HFF-Myc (cell line): ENCODE data around the gene RRP8.

Experiments
- DNase-seq: peaks from one replicate; pipeline ENCODE4 v3.0.0-alpha.2; 2011; ENCODE audit warnings: low read depth; ENCODE audit errors: extremely low read depth
- H3K4me3 ChIP-seq: replicated peaks from 2 replicates; pipeline ENCODE4 v1.5.1; 2011; ENCODE audit warnings: low read depth, mild to moderate bottlenecking, control low read depth, low read length
- TF ChIP-seq, protein P1 (sequence below): IDR thresholded peaks from 2 replicates; pipeline ENCODE4 v1.5.1; 2012; ENCODE audit warnings: mild to moderate bottlenecking, low read depth, low read length, control low read depth; ENCODE audit errors: missing control alignments

Gene RRP8

DNA sequence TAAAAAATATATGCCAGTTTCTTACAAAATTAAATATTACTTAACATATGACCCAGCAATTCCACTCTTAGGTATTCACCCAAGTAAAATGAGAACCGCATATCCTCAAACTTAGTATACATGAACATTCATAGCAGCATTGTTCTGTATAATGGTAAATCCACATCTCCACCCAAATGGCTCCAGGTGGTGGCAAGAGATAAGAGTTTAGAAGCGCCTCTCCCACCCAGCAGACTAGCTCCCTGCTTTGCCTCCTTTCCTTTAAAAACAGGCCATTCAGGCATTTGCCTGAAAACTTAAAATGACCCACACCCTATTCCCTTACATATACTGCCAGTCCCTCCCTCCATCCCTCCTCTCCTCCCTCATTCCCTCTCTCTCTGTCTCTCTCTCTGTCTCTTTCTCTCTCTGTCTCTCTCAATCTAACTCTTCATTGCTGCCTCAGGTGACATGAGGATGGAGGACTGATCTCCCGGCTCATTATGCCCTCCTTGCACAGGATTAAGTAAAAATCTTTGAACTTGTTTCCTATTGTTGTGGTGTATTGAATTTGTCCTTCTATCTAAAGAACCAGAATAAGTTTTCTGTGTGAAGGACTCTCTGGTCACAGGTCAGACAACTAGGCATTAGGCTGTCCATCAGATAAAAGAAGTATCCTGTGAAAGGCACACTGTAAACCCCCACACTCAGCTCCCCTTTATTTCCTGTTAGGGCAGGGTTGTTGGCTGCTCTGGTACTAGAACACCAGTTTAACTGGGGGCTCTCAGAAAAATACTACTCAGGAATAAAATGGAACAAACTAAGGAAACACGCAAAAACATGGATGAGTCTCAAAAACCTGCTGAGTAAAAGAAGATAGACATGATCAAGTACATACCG is 48.3 kb downstream of the RRP8 start:
- DNase-seq, result no peak
- TF ChIP-seq, protein P1, sequence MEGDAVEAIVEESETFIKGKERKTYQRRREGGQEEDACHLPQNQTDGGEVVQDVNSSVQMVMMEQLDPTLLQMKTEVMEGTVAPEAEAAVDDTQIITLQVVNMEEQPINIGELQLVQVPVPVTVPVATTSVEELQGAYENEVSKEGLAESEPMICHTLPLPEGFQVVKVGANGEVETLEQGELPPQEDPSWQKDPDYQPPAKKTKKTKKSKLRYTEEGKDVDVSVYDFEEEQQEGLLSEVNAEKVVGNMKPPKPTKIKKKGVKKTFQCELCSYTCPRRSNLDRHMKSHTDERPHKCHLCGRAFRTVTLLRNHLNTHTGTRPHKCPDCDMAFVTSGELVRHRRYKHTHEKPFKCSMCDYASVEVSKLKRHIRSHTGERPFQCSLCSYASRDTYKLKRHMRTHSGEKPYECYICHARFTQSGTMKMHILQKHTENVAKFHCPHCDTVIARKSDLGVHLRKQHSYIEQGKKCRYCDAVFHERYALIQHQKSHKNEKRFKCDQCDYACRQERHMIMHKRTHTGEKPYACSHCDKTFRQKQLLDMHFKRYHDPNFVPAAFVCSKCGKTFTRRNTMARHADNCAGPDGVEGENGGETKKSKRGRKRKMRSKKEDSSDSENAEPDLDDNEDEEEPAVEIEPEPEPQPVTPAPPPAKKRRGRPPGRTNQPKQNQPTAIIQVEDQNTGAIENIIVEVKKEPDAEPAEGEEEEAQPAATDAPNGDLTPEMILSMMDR, result no peak
- no peak overlapping the region for H3K4me3 ChIP-seq

DNA sequence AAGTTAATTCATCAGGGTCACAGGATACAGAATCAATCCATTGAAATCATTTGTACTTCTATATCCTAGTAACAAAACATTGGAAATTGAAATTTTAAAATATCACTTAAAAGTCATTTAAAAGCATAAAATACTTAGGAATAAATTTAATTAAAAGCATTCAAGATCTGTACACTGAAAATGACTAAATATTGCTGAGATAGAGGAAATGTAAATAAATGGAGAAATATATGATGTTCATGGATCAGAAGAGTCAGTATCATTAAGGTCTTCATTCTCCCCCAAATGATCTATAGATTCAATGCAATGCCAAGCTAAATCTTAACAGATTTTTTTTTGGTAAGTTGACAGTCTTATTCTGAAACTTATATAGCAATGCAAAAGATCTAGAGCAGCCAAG is 49.8 kb downstream of the RRP8 start:
- DNase-seq, result no peak
- H3K4me3 ChIP-seq, result no peak overlapping the region
- TF ChIP-seq, protein P1, result no peak

DNA sequence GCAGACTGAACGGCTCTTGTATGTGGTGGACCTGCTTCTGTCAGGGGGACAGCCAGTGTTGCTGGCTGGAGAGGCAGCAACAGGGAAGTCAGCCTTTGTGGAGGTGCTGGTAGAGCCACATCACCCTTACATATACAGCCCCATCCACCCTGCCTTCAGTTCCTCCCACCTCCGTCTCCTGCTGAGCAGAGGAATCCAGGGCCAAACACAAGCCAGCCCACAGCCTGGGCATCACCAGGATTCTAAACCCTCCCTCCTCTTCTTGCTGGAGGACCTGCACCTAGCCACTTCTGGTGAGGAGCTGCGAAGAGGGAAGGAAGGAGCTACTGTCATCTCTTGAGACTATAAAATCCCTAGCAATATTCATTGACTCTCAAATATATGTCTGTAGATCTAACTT is 54.8 kb downstream of the RRP8 start:
- no peak for DNase-seq
- TF ChIP-seq, protein P1, result no peak
- no peak overlapping the region for H3K4me3 ChIP-seq

DNA sequence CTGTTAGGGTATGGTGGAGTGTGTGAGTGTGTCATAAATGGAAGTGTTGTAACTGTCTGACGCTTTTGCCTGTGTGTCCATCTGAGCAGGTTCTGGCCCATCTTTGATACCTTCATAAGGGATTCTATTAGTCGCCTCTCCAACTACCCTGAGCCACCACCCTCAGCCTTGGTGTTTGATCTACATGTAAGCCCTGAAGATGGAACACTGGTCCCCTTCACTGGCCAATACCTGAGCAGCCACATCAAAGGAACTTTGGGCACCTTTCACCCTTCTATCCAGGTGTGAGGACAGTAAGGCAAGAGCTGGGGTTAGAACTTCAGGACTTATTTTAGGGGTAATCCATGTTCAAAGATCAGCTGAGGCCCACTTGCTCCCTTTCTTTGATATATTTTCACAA is 55.3 kb downstream of the RRP8 start:
- no peak for DNase-seq
- TF ChIP-seq, protein P1, result no peak
- no peak overlapping the region for H3K4me3 ChIP-seq

DNA sequence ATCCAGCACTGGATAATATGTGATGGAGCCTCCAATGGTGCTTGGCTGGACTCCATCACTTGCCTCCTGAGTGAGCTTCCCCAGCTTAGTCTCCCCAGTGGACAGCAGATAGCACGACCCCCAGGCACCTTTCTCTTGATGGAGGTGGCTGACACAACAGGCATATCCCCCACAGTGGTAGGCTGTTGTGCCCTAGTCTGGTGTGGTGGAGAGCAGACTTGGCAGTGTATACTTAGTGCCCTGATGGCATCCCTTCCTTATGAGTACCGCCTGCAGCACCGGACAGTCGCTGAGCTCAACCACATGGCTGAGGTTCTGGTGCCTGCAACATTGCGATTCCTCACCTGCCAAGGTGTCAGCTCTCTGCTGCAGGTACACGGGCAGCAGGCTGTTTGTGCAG is 56.2 kb downstream of the RRP8 start:
- TF ChIP-seq, protein P1, result no peak
- no peak for DNase-seq
- no peak overlapping the region for H3K4me3 ChIP-seq

DNA sequence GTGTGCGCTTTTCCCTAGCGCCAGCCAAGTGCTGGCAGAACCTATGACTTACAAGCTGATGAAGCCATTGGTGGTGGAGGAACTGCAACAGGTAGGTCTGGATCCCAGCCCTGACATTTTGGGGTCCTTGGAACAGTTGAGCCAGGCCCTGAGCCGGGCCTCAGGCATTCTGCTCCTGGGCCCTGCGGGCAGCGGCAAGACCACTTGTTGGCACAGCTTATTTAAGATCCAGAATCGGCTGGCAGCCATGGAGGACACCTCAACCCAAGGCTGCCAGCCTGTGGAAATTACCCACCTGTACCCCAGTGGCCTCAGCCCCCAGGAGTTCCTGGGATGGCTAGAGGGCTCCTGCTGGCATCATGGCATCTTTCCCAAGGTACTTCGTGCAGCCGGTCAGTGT is 56.7 kb downstream of the RRP8 start:
- DNase-seq, result no peak
- TF ChIP-seq, protein P1, result no peak
- no peak overlapping the region for H3K4me3 ChIP-seq
